Measurements from ENCODE around the gene CARD10.
A peak's percentile ranks its signal among the peaks of the same experiment; 100 is the strongest.

DNA sequence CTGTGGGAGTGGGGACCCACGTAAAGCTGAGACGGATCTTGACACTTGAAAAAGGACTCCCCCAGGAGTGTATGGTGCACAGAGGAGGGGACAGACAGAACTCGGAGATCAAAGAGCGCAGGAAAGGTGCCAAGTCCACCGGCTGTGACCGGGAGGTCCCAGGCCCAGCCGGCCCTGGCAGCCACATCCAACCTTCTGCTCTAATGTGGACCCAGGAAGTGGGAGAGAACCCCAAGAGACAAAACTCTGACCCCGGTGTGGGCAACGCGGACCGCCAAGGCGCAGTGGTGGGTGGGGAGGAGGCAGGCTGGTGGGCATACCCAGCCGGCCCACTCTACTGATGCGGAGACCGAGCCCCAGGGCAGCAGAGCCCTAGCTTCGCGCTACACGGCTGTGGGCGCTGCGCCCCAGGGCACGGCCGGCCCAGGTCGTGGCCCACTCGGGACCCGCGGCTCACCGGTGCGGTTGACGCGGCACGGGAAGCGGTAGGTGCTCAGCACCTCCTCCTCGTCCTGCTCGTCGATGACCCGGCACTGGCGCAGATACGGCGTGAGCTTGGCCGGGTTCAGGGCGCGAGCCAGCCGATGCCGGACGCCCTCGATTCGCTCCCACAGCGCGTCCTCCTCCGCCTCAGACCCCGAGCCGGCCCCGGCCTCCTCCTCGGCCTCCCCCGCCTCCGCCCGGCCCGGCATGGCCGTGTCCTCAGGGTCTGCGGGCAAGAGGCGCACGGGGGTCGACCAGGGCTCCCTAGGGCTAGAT, 527 bp downstream of the CARD10 start:
- TF ChIP-seq MAX (IDR thresholded peaks at IDR 0.05) (peak; percentile 46), ZBTB7A (IDR thresholded peaks at IDR 0.05; ENCODE audit: low read depth) (peak; percentile 95), RAD21 (IDR thresholded peaks at IDR 0.05; ENCODE audit: low read depth) (no peak), EGR1 (IDR thresholded peaks at IDR 0.05) (no peak), NFIC (IDR thresholded peaks at IDR 0.05) (no peak), TAF1 (IDR thresholded peaks at IDR 0.05; ENCODE audit: low read depth) (no peak), REST (IDR thresholded peaks at IDR 0.05; ENCODE audit: low read depth) (no peak), FOXM1 (IDR thresholded peaks at IDR 0.05; ENCODE audit: borderline replicate concordance, low read depth) (no peak), EP300 (IDR thresholded peaks at IDR 0.05; ENCODE audit: borderline replicate concordance) (no peak), YY1 (IDR thresholded peaks at IDR 0.05; ENCODE audit: low read depth) (no peak)
